HL-60 (cell line): ENCODE data around the gene HSD3B2.

Source experiments
- DNase-seq, 2 experiments: peaks; one replicate each; pipeline ENCODE4 v3.0.0-alpha.2; 2010 to 2020; ENCODE audit warnings: low read depth in 1 of 2, low spot score in 1 of 2
- H3K27ac ChIP-seq: fragments of 250-450 bp; sonication (Bioruptor Pico); replicated peaks from 2 replicates; pipeline ENCODE4 v1.5.1; 2020; ENCODE audit warnings: mild to moderate bottlenecking, moderate library complexity
- H3K27me3 ChIP-seq: fragments of 250-450 bp; sonication (Bioruptor Pico); 2 replicates; pipeline ENCODE4 v1.5.1; 2021; ENCODE audit warnings: mild to moderate bottlenecking, moderate library complexity; ENCODE audit not compliant: insufficient read depth, poor library complexity, severe bottlenecking
- H3K4me3 ChIP-seq: replicated peaks from 2 replicates; pipeline ENCODE4 v1.5.1; 2011; ENCODE audit warnings: mild to moderate bottlenecking, control low read depth, low read length; ENCODE audit not compliant: insufficient read depth
- CTCF ChIP-seq: IDR thresholded peaks from one replicate; pipeline ENCODE4 v1.5.1; 2011; ENCODE audit warnings: low read length, control low read depth, inconsistent platforms; ENCODE audit not compliant: insufficient read depth
- GABPA ChIP-seq: IDR thresholded peaks from 2 replicates; pipeline ENCODE4 v1.6.1; 2012; ENCODE audit warnings: low read depth
- POLR2AphosphoS5 ChIP-seq: IDR thresholded peaks from 2 replicates; pipeline ENCODE4 v1.6.1; 2012; ENCODE audit warnings: low read depth
- REST ChIP-seq: IDR thresholded peaks from 2 replicates; pipeline ENCODE4 v1.6.1; 2012; ENCODE audit warnings: low read depth; ENCODE audit not compliant: insufficient replicate concordance
- SPI1 ChIP-seq: IDR thresholded peaks from 2 replicates; pipeline ENCODE4 v1.6.1; 2012; ENCODE audit warnings: low read depth, mild to moderate bottlenecking, borderline replicate concordance

The HSD3B2 gene

DNA sequence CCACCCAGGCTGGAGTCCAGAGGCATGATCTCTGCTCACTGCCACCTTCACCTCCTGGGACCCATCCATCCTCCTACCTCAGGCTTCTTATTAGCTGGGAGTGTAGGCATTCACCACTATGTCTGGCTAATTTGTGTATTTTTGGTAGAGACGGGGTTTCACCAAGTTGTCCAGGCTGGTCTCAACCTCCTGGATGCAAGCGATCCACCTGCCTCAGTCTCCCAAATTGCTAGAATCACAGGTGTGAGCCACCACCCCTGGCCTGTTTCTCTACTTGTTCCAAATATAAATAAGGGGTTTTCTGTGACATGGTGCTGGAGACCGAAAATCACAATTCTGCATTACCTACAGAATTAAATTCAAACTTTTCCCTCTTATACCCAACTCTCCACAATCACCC, 55.4 kb downstream of the HSD3B2 start:
- Histone ChIP-seq H3K27me3 (no peaks in the 10 kb centered on the region), H3K27ac (no peak overlapping the region), H3K4me3 (no peak overlapping the region)
- TF ChIP-seq SPI1 (no peak), GABPA (no peak), REST (no peak), POLR2AphosphoS5 (no peak)
- no peak for DNase-seq

GRCh38 chr1:119470958-119471357, 56.0 kb downstream of the HSD3B2 start:
- no peak for DNase-seq
- no peaks in the 10 kb centered on the region for H3K27me3 ChIP-seq
- TF ChIP-seq CTCF = no peak
- TF ChIP-seq GABPA = no peak
- no peak for TF ChIP-seq POLR2AphosphoS5
- no peak for TF ChIP-seq SPI1
- no peak for TF ChIP-seq REST
- H3K4me3 ChIP-seq = no peak overlapping the region
- no peak overlapping the region for H3K27ac ChIP-seq

DNA sequence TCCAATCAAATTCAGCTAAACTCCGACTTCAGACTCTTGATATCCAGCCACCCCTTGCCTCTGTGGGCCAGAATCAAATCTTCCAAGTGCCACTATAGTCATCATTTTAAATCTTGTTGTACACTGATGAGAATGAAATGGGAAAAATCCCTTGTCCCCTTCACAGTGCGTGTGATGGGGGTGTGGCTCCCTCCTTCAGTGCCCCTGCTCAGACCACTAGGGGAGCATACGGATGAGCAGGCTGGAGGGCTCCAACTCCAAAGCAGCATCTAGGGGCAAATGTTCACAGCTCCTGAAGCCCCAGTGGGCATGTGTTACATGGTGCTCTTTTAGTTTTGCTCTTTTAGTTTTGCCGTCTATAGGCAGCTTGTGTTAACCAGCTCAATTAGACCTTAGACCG, 56.6 kb downstream of the HSD3B2 start:
- DNase-seq = no peak
- TF ChIP-seq CTCF (no peak), GABPA (no peak), REST (no peak), SPI1 (no peak), POLR2AphosphoS5 (no peak)
- Histone ChIP-seq H3K27ac (no peak overlapping the region), H3K27me3 (no peaks in the 10 kb centered on the region), H3K4me3 (no peak overlapping the region)
